ENCODE results near the gene NDUFV1. TPM values are rescaled to one million over a fixed set of nuclear protein-coding genes. Genes with fewer than 3 reads are reported as not detected.

The NDUFV1 gene
- total and polyA plus RNA-seq, 9 of the 15 experiments (the other 6 are each of a cell fraction or from before 2014, with no cell fraction given), result 10.8 to 423 (median 209) TPM

- TF ChIP-seq HNRNPUL1 (IDR thresholded peaks at IDR 0.05; ENCODE audit: low read length) (no peak), GTF2F1 (IDR thresholded peaks at IDR 0.05; ENCODE audit: low read depth, low read length) (no peak), ZBTB49 (CRISPR knock-in tag; IDR thresholded peaks at IDR 0.05; ENCODE audit: borderline replicate concordance) (no peak), POLR3A (IDR thresholded peaks at IDR 0.05; ENCODE audit: borderline replicate concordance, extremely low read depth, insufficient read depth, insufficient read length) (no peak), FOXO4 (CRISPR knock-in tag; IDR thresholded peaks at IDR 0.05) (no peak), PTRF (tag; IDR thresholded peaks at IDR 0.05) (no peak), ZNF707 (CRISPR knock-in tag; conservative IDR thresholded peaks at IDR 0.05) (no peak), ZNF639 (CRISPR knock-in tag; conservative IDR thresholded peaks at IDR 0.05 in 1 of 2, IDR thresholded peaks at IDR 0.05 in 1 of 2) (no peak), LEF1 (IDR thresholded peaks at IDR 0.05) (no peak; the same call in none of the 2 replicates), SRSF7 (optimal IDR thresholded peaks at IDR 0.05; ENCODE audit: low read depth, low read length) (no peak), FOXK1 (CRISPR knock-in tag; IDR thresholded peaks at IDR 0.05; ENCODE audit: borderline replicate concordance) (no peak), IRF2 (CRISPR knock-in tag; IDR thresholded peaks at IDR 0.05) (no peak), ZNF133 (CRISPR knock-in tag; IDR thresholded peaks at IDR 0.05) (no peak), PTTG1 (tag; IDR thresholded peaks at IDR 0.05; ENCODE audit: low read depth) (no peak), THAP7 (CRISPR knock-in tag; IDR thresholded peaks at IDR 0.05) (no peak), SLC30A9 (CRISPR knock-in tag; IDR thresholded peaks at IDR 0.05) (no peak), MBD1 (CRISPR knock-in tag; IDR thresholded peaks at IDR 0.05) (no peak)
- TF ChIP-seq, protein P1, sequence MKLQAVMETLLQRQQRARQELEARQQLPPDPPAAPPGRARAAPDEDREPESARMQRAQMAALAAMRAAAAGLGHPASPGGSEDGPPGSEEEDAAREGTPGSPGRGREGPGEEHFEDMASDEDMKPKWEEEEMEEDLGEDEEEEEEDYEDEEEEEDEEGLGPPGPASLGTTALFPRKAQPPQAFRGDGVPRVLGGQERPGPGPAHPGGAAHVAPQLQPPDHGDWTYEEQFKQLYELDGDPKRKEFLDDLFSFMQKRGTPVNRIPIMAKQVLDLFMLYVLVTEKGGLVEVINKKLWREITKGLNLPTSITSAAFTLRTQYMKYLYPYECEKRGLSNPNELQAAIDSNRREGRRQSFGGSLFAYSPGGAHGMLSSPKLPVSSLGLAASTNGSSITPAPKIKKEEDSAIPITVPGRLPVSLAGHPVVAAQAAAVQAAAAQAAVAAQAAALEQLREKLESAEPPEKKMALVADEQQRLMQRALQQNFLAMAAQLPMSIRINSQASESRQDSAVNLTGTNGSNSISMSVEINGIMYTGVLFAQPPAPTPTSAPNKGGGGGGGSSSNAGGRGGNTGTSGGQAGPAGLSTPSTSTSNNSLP (IDR thresholded peaks at IDR 0.05; ENCODE audit: borderline replicate concordance, low read depth, low read length), result no peak; the same call in 1 of the 2 replicates
Observed at GRCh38 chr11:67572747-67573419, 33.9 kb upstream of the NDUFV1 start (continued).
